Measurements from ENCODE around the gene STRN3. TPM values are rescaled to one million over a fixed set of nuclear protein-coding genes. Genes with fewer than 3 reads are reported as not detected.
A peak's percentile ranks its signal among the peaks of the same experiment; 100 is the strongest.

STRN3 gene
- total and polyA plus RNA-seq, 2 of the 4 experiments (the other 2 are of a cell fraction), result 10.8 to 78.7 TPM

DNA sequence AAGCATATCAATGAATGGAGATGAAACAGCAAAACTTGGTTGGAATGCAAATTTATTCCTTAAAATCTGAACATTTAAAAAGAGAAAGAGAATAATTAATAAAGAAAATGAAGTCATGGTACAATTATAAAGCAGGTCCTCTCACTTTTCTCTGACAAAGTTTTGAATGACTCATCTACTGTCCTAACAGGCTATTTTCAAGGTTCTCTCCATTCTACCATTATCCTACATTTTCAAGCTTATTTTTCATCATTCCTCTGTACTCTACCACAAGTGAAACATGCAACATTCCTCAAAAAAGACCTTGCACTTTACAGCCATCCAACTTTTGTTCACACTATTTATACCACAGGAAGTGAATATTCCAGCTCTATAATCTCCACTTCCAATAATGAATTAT is 37.7 kb downstream of the STRN3 start:
- TF ChIP-seq FOS (IDR thresholded peaks at IDR 0.05; ENCODE audit: low read depth, low read length), result peak; percentile 8; the same call in 1 of the 2 replicates
- TF ChIP-seq, protein P1, sequence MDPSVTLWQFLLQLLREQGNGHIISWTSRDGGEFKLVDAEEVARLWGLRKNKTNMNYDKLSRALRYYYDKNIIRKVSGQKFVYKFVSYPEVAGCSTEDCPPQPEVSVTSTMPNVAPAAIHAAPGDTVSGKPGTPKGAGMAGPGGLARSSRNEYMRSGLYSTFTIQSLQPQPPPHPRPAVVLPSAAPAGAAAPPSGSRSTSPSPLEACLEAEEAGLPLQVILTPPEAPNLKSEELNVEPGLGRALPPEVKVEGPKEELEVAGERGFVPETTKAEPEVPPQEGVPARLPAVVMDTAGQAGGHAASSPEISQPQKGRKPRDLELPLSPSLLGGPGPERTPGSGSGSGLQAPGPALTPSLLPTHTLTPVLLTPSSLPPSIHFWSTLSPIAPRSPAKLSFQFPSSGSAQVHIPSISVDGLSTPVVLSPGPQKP (IDR thresholded peaks at IDR 0.05; ENCODE audit: borderline replicate concordance, low read depth, low read length), result no peak

More for the DNA sequence above, 37.7 kb downstream of the STRN3 start:
- Histone ChIP-seq H2BK5ac (ENCODE audit: low read depth, low read length, poor library complexity, severe bottlenecking) (peak overlapping the region; percentile 22), H3K14ac (replicated peaks; ENCODE audit: low read depth, low read length) (no peak overlapping the region), H3K27ac (ENCODE audit: insufficient read depth, low read length) (no peak overlapping the region), H3K4me1 (ENCODE audit: control insufficient read depth, insufficient read depth, low read length) (peaks cover 7% of the 10 kb centered on the region), H4K8ac (ENCODE audit: low read depth in 2 of 2, low read length in 2 of 2) (no peak overlapping the region), H2AK9ac (replicated peaks; ENCODE audit: low read depth, low read length, poor library complexity) (no peak overlapping the region), H2AK5ac (ENCODE audit: low read depth, low read length) (no peak overlapping the region), H3K18ac (ENCODE audit: low read depth, low read length) (no peak overlapping the region), H3K9me1 (ENCODE audit: insufficient read depth, low read length) (peaks cover 11% of the 10 kb centered on the region), H4K91ac (ENCODE audit: insufficient read depth, low read depth, low read length) (no peak overlapping the region), H4K5ac (ENCODE audit: low read depth, low read length) (no peak overlapping the region), H3K27me3 (ENCODE audit: control insufficient read depth, insufficient read depth, low read length) (no peaks in the 10 kb centered on the region), H2BK15ac (ENCODE audit: low read depth, low read length) (no peak overlapping the region), H3K9ac (ENCODE audit: low read depth, low read length) (no peak overlapping the region), H3K4me3 (ENCODE audit: insufficient read depth, low read depth, low read length) (no peak overlapping the region), H4K20me1 (ENCODE audit: insufficient read depth, low read length) (peaks cover 66% of the 10 kb centered on the region), H3K36me3 (ENCODE audit: control insufficient read depth, insufficient read depth, low read length) (no peaks in the 10 kb centered on the region), H3K4ac (ENCODE audit: low read depth, low read length) (no peak overlapping the region), H2BK20ac (ENCODE audit: low read depth, low read length) (no peak overlapping the region), H3K56ac (ENCODE audit: extremely low read depth, insufficient read depth, low read length) (no peak overlapping the region), H2AFZ (replicated peaks; ENCODE audit: low read length, poor library complexity) (no peak overlapping the region), H3K9me3 (ENCODE audit: control insufficient read depth, insufficient read depth, low read length) (no peaks in the 10 kb centered on the region), H2BK120ac (ENCODE audit: low read depth, low read length) (no peak overlapping the region), H3K79me1 (ENCODE audit: low read depth in 1 of 2, low read length in 2 of 2) (peaks cover 5 to 58% of the 10 kb centered on the region in 2 experiments; a peak in 3 of 4 replicates), H3K4me2 (ENCODE audit: low read depth, low read length) (peak overlapping the region; percentile 27; the same call in 1 of the 2 replicates), H3K23ac (ENCODE audit: low read depth, low read length) (no peak overlapping the region)
- intact Hi-C loops (cut with micrococcal nuclease) (loop anchor here (10.0 kb wide), 1 partner anchor 216 kb away; the partner anchor contains the start of gene HECTD1), dilution Hi-C loops (cut with HindIII; ENCODE audit: low sequenced_read_pairs, unreplicated experiment) (no loop called here), in situ Hi-C loops (cut with MboI; ENCODE audit: low sequenced_read_pairs) (loop anchor here (25.0 kb wide), 1 partner anchor 374 kb away; no protein-coding TSS in a partner anchor)
- peak; percentile 54 for ATAC-seq (ENCODE audit: low read depth)
- peak; percentile 61 for DNase-seq
- ChIA-PET POLR2A (ENCODE audit: unreplicated experiment) (no interaction called here), CTCF (no interaction called here)
- no TSS peak for BruUV-seq (replicated peaks)

Data from IMR-90 (cell line).